Measurements from ENCODE around the gene AADAT. TPM values are rescaled to one million over a fixed set of nuclear protein-coding genes. Genes with fewer than 3 reads are reported as not detected.

AADAT gene
- total RNA-seq, 1 donor, result 3.9 TPM

- no peak for TF ChIP-seq CTCF (IDR thresholded peaks at IDR 0.05; ENCODE audit: insufficient read depth, low read depth, low read length)
- no peak for DNase-seq (ENCODE audit: low read depth)
- H3K4me3 ChIP-seq (ENCODE audit: low read depth, low read length), result no peak overlapping the region
Measured at GRCh38 chr4:170080496-170080895, 9.3 kb downstream of the AADAT start.

- H3K4me3 ChIP-seq (ENCODE audit: low read depth, low read length), result no peak overlapping the region
- TF ChIP-seq CTCF (IDR thresholded peaks at IDR 0.05; ENCODE audit: insufficient read depth, low read depth, low read length), result no peak
- peak; percentile 3 for DNase-seq (ENCODE audit: low read depth)
Measured at GRCh38 chr4:170079981-170080380, 9.8 kb downstream of the AADAT start.

GRCh38 chr4:170071196-170071595, 18.6 kb downstream of the AADAT start:
- no peak for TF ChIP-seq CTCF (IDR thresholded peaks at IDR 0.05; ENCODE audit: insufficient read depth, low read depth, low read length)
- H3K4me3 ChIP-seq (ENCODE audit: low read depth, low read length), result no peak overlapping the region
- DNase-seq (ENCODE audit: low read depth), result no peak

- no peak for DNase-seq (ENCODE audit: low read depth)
- no peak overlapping the region for H3K4me3 ChIP-seq (ENCODE audit: low read depth, low read length)
- no peak for TF ChIP-seq CTCF (IDR thresholded peaks at IDR 0.05; ENCODE audit: insufficient read depth, low read depth, low read length)
Measured at GRCh38 chr4:170068438-170069128, 21.2 kb downstream of the AADAT start.

- TF ChIP-seq CTCF (IDR thresholded peaks at IDR 0.05; ENCODE audit: insufficient read depth, low read depth, low read length), result no peak
- no peak overlapping the region for H3K4me3 ChIP-seq (ENCODE audit: low read depth, low read length)
- DNase-seq (ENCODE audit: low read depth), result no peak
Measured at GRCh38 chr4:170059421-170059820, 30.3 kb downstream of the AADAT start.

- no peak for TF ChIP-seq CTCF (IDR thresholded peaks at IDR 0.05; ENCODE audit: insufficient read depth, low read depth, low read length)
- H3K4me3 ChIP-seq (ENCODE audit: low read depth, low read length), result no peak overlapping the region
- DNase-seq (ENCODE audit: low read depth), result no peak
Measured at GRCh38 chr4:170058826-170059225, 30.9 kb downstream of the AADAT start.

GRCh38 chr4:170057866-170058265, 31.9 kb downstream of the AADAT start:
- no peak for DNase-seq (ENCODE audit: low read depth)
- TF ChIP-seq CTCF (IDR thresholded peaks at IDR 0.05; ENCODE audit: insufficient read depth, low read depth, low read length), result no peak
- H3K4me3 ChIP-seq (ENCODE audit: low read depth, low read length), result no peak overlapping the region

All from fibroblast of villous mesenchyme (primary cell).